PC-9 (cell line): ENCODE measurements around the gene ENPP3. TPM values are rescaled to one million over a fixed set of nuclear protein-coding genes. Genes with fewer than 3 reads are reported as not detected.

ENCODE experiments used
- BruUV-seq: library from RNA; stranded (reverse); fragments of 400-500 nt; replicated peaks from 2 replicates; lab custom pipeline; 2021; lab: Mats Ljungman, UMichigan
- CTCF ChIA-PET: fragments of 300-600 bp; sonication (Branson Sonifier 250); formaldehyde crosslinking; loops from one replicate; lab custom pipeline; 2022; ENCODE audit warnings: antibody characterized with exemption; lab: Charles Lee
- POLR2A ChIA-PET: fragments of 300-600 bp; sonication (Branson Sonifier 250); formaldehyde crosslinking; loops from one replicate; lab custom pipeline; 2022; ENCODE audit warnings: antibody characterized with exemption; ENCODE audit not compliant: unreplicated experiment; lab: Charles Lee
- DNase-seq, 2 experiments: peaks; one replicate each; pipeline versions ENCODE4 v3.0.0 to v3.0.0-alpha.2; 2015 to 2022; ENCODE audit warnings: mixed read lengths in 1 of 2
- H2AFZ ChIP-seq: fragments of 200-600 bp; sonication (generic); 2 replicates; pipeline ENCODE4 v1.8.1; 2017; ENCODE audit warnings: antibody characterized with exemption
- H3F3A ChIP-seq: fragments of 200-600 bp; sonication (generic); 2 replicates; pipeline ENCODE4 v1.8.1; 2017; ENCODE audit warnings: antibody characterized with exemption, mild to moderate bottlenecking, low read depth; ENCODE audit not compliant: insufficient read depth
- H3K27ac ChIP-seq: fragments of 200-600 bp; sonication (generic); 2 replicates; pipeline ENCODE4 v1.6.1; 2016; ENCODE audit warnings: mixed run types
- H3K27me3 ChIP-seq: fragments of 200-600 bp; sonication (generic); 2 replicates; pipeline ENCODE4 v1.6.1; 2016; ENCODE audit warnings: low read depth, mixed run types; ENCODE audit not compliant: insufficient read depth
- H3K36me3 ChIP-seq: fragments of 200-600 bp; sonication (generic); 2 replicates; pipeline ENCODE4 v1.6.1; 2016; ENCODE audit warnings: low read depth, mixed run types
- H3K4me1 ChIP-seq: fragments of 200-600 bp; sonication (generic); replicated peaks from 2 replicates; pipeline ENCODE4 v1.6.1; 2016; ENCODE audit warnings: mixed run types; ENCODE audit not compliant: insufficient read depth
- H3K4me2 ChIP-seq: fragments of 200-600 bp; sonication (generic); 2 replicates; pipeline ENCODE4 v1.6.1; 2017; ENCODE audit warnings: mixed run types
- H3K4me3 ChIP-seq: fragments of 200-600 bp; sonication (generic); 2 replicates; pipeline ENCODE4 v1.6.1; 2016; ENCODE audit warnings: mixed run types
- H3K79me2 ChIP-seq: fragments of 200-600 bp; sonication (generic); 2 replicates; pipeline ENCODE4 v1.6.1; 2017; ENCODE audit warnings: low read depth, mixed run types
- H3K9me2 ChIP-seq: fragments of 200-600 bp; sonication (generic); 2 replicates; pipeline ENCODE4 v1.8.1; 2017; ENCODE audit warnings: mild to moderate bottlenecking; ENCODE audit not compliant: insufficient read depth
- H3K9me3 ChIP-seq: fragments of 200-600 bp; sonication (generic); 2 replicates; pipeline ENCODE4 v1.8.1; 2016; ENCODE audit warnings: low read depth; ENCODE audit not compliant: insufficient read depth
- H4K20me1 ChIP-seq: fragments of 200-600 bp; sonication (generic); 2 replicates; pipeline ENCODE4 v1.8.1; 2017; ENCODE audit not compliant: insufficient read depth
- CTCF ChIP-seq: fragments of 200-600 bp; sonication (generic); conservative IDR thresholded peaks from 2 replicates; pipeline ENCODE4 v1.6.1; 2017; ENCODE audit warnings: mixed run types, antibody characterized with exemption, mild to moderate bottlenecking, moderate library complexity
- EZH2 ChIP-seq: fragments of 200-600 bp; sonication (generic); IDR thresholded peaks from 2 replicates; pipeline ENCODE4 v1.8.0; 2017; ENCODE audit warnings: antibody characterized with exemption, low read depth
- intact Hi-C: fragments of 100-400 bp; cut with micrococcal nuclease; formaldehyde crosslinking; loops from one replicate; pipeline ENCODE4 v1.10.0; 2022; ENCODE audit not compliant: unreplicated experiment
- total RNA-seq: library from RNA; stranded (reverse); gene quantifications from 2 replicates; pipeline ENCODE4 v1.2.3, GENCODE V29; 2021

ENPP3 gene
- total RNA-seq, 1 experiment from 2014 or later: not detected

GRCh38 chr6:131758920-131759319 is 121.8 kb downstream of the ENPP3 start:
- Histone ChIP-seq H2AFZ (no peak overlapping the region), H3K9me3 (no peaks in the 10 kb centered on the region), H3K79me2 (no peaks in the 10 kb centered on the region), H3K9me2 (no peaks in the 10 kb centered on the region), H3F3A (no peaks in the 10 kb centered on the region), H4K20me1 (no peaks in the 10 kb centered on the region), H3K4me2 (no peak overlapping the region), H3K4me3 (no peak overlapping the region), H3K27me3 (no peaks in the 10 kb centered on the region), H3K36me3 (no peaks in the 10 kb centered on the region), H3K27ac (no peak overlapping the region), H3K4me1 (no peaks in the 10 kb centered on the region)
- CTCF ChIA-PET: no interaction called here
- intact Hi-C loops: no loop called here
- DNase-seq: no peak
- BruUV-seq: no TSS peak
- POLR2A ChIA-PET: no interaction called here
- TF ChIP-seq CTCF (no peak), EZH2 (no peak)

- ChIA-PET POLR2A (no interaction called here), CTCF (no interaction called here)
- intact Hi-C loops: no loop called here
- no peaks in the 10 kb centered on the region for H4K20me1 ChIP-seq
- no peaks in the 10 kb centered on the region for H3K79me2 ChIP-seq
- TF ChIP-seq CTCF: no peak
- TF ChIP-seq EZH2: no peak
- H3K27me3 ChIP-seq: no peaks in the 10 kb centered on the region
- no peaks in the 10 kb centered on the region for H3K9me2 ChIP-seq
- no peaks in the 10 kb centered on the region for H3F3A ChIP-seq
- no peaks in the 10 kb centered on the region for H3K9me3 ChIP-seq
- DNase-seq: no peak
- no peaks in the 10 kb centered on the region for H3K36me3 ChIP-seq
- BruUV-seq: no TSS peak
- H3K27ac ChIP-seq: no peak overlapping the region
- no peak overlapping the region for H2AFZ ChIP-seq
- H3K4me3 ChIP-seq: no peak overlapping the region
- no peaks in the 10 kb centered on the region for H3K4me1 ChIP-seq
- no peak overlapping the region for H3K4me2 ChIP-seq
These were observed 124.1 kb downstream of the ENPP3 start for GRCh38 chr6:131761060-131761761.

GRCh38 chr6:131761762-131762067 is 124.6 kb downstream of the ENPP3 start:
- intact Hi-C loops: no loop called here
- H4K20me1 ChIP-seq: no peaks in the 10 kb centered on the region
- no peak overlapping the region for H3K27ac ChIP-seq
- DNase-seq: no peak
- no peaks in the 10 kb centered on the region for H3K27me3 ChIP-seq
- no peaks in the 10 kb centered on the region for H3K79me2 ChIP-seq
- no peak overlapping the region for H2AFZ ChIP-seq
- CTCF ChIA-PET: no interaction called here
- no peak overlapping the region for H3K4me2 ChIP-seq
- BruUV-seq: no TSS peak
- no peaks in the 10 kb centered on the region for H3K4me1 ChIP-seq
- H3K36me3 ChIP-seq: no peaks in the 10 kb centered on the region
- TF ChIP-seq EZH2: no peak
- no peak for TF ChIP-seq CTCF
- H3K9me3 ChIP-seq: no peaks in the 10 kb centered on the region
- no peaks in the 10 kb centered on the region for H3K9me2 ChIP-seq
- no peak overlapping the region for H3K4me3 ChIP-seq
- POLR2A ChIA-PET: no interaction called here
- no peaks in the 10 kb centered on the region for H3F3A ChIP-seq
